Smooth muscle cell (in vitro differentiated cells): ENCODE measurements around the gene CLEC4M. TPM values are rescaled to one million over a fixed set of nuclear protein-coding genes. Genes with fewer than 3 reads are reported as not detected.
"Not testable (repeated sequence)": the region's sequence is repeated elsewhere in the genome, so short reads cannot be mapped to it uniquely, and the experiment has no call there.

Experiments used
- DNase-seq: peaks from one replicate; lab custom pipeline; 2025; ENCODE audit not compliant: unreplicated experiment; lab: John Stamatoyannopoulos, UW
- H2AFZ ChIP-seq: fragments of 200-600 bp; sonication (generic); 2 replicates; pipeline ENCODE4 v1.6.0; 2016; ENCODE audit warnings: antibody characterized with exemption, low read depth, mild to moderate bottlenecking
- H3F3A ChIP-seq: fragments of 200-600 bp; sonication (generic); 2 replicates; pipeline ENCODE4 v1.6.0; 2017; ENCODE audit warnings: antibody characterized with exemption, low read depth
- H3K27ac ChIP-seq: fragments of 200-600 bp; sonication (generic); 2 replicates; pipeline ENCODE4 v1.5.1; 2016; ENCODE audit warnings: low read depth, mild to moderate bottlenecking
- H3K27me3 ChIP-seq: fragments of 200-600 bp; sonication (generic); 2 replicates; pipeline ENCODE4 v1.6.1; 2016; ENCODE audit warnings: low read depth, mild to moderate bottlenecking
- H3K36me3 ChIP-seq: fragments of 200-600 bp; sonication (generic); 2 replicates; pipeline ENCODE4 v1.5.1; 2016; ENCODE audit warnings: low read depth
- H3K4me1 ChIP-seq: fragments of 200-600 bp; sonication (generic); 2 replicates; pipeline ENCODE4 v1.5.1; 2016; ENCODE audit warnings: low read depth
- H3K4me2 ChIP-seq: fragments of 200-600 bp; sonication (generic); 2 replicates; pipeline ENCODE4 v1.6.0; 2016; ENCODE audit warnings: mild to moderate bottlenecking
- H3K4me3 ChIP-seq: fragments of 200-600 bp; sonication (generic); 2 replicates; pipeline ENCODE4 v1.5.1; 2016; ENCODE audit warnings: mild to moderate bottlenecking
- H3K79me2 ChIP-seq: fragments of 200-600 bp; sonication (generic); 2 replicates; pipeline ENCODE4 v1.6.0; 2016; ENCODE audit warnings: low read depth, mild to moderate bottlenecking
- H3K9ac ChIP-seq: fragments of 200-600 bp; sonication (generic); 2 replicates; pipeline ENCODE4 v1.6.0; 2016; ENCODE audit warnings: low read depth
- H3K9me3 ChIP-seq: fragments of 200-600 bp; sonication (generic); replicated peaks from 2 replicates; pipeline ENCODE4 v1.5.1; 2016; ENCODE audit warnings: low read depth
- H4K20me1 ChIP-seq: fragments of 200-600 bp; sonication (generic); 2 replicates; pipeline ENCODE4 v1.6.0; 2016; ENCODE audit warnings: low read depth
- CTCF ChIP-seq: fragments of 200-600 bp; sonication (generic); IDR thresholded peaks from 2 replicates; pipeline ENCODE4 v1.5.1; 2017; ENCODE audit warnings: borderline replicate concordance, mild to moderate bottlenecking, antibody characterized with exemption; ENCODE audit not compliant: insufficient read depth, poor library complexity, severe bottlenecking
- WGBS: methylation state at CpG from one replicate; pipeline ENCODE4 v1.1.7; 2016; ENCODE audit warnings: low lambda C conversion rate; 5-methylcytosine and 5-hydroxymethylcytosine counted together
- polyA plus RNA-seq: library from polyadenylated mRNA; unstranded; fragments of >200 nt; fragmentation: Nextera tagmentation; extraction: Ambion mirVana; gene quantifications from 2 replicates; pipeline ENCODE4 v1.2.1, GENCODE V29; 2016
- total RNA-seq: library from RNA; depleted of rRNA; stranded (reverse); fragments of >200 nt; gene quantifications from 2 replicates; pipeline ENCODE4 v1.2.3, GENCODE V29; 2014

CLEC4M gene
- total and polyA plus RNA-seq, 2 experiments from 2014 or later: not detected

- no peaks in the 10 kb centered on the region for H3K36me3 ChIP-seq
- H3K4me1 ChIP-seq: no peaks in the 10 kb centered on the region
- no peak overlapping the region for H3K4me3 ChIP-seq
- TF ChIP-seq CTCF: no peak
- H3K9me3 ChIP-seq: no peaks in the 10 kb centered on the region
- H2AFZ ChIP-seq: no peak overlapping the region
- no peaks in the 10 kb centered on the region for H3K27me3 ChIP-seq
- H3K79me2 ChIP-seq: no peaks in the 10 kb centered on the region
- H3K27ac ChIP-seq: no peak overlapping the region
- H4K20me1 ChIP-seq: no peaks in the 10 kb centered on the region
- no peak overlapping the region for H3K4me2 ChIP-seq
- WGBS: 79% methylated on average over 3 of the region's 3 CpGs
- no peak overlapping the region for H3K9ac ChIP-seq
- no peaks in the 10 kb centered on the region for H3F3A ChIP-seq
- no peak for DNase-seq
These were observed 5.7 kb upstream of the CLEC4M start for GRCh38 chr19:7757358-7757757.

GRCh38 chr19:7759156-7759555 is 3.9 kb upstream of the CLEC4M start:
- H3K4me3 ChIP-seq: no peak overlapping the region
- no peaks in the 10 kb centered on the region for H3K4me1 ChIP-seq
- WGBS: 96% methylated on average over 1 of the region's 1 CpG

GRCh38 chr19:7763696-7764095 is 653 bp downstream of the CLEC4M start:
- Histone ChIP-seq H3K36me3 (no peaks in the 10 kb centered on the region), H3K4me1 (no peaks in the 10 kb centered on the region), H3K9me3 (no peaks in the 10 kb centered on the region), H2AFZ (no peak overlapping the region), H3K79me2 (no peaks in the 10 kb centered on the region), H3K9ac (no peak overlapping the region), H3K4me3 (no peak overlapping the region), H3K27me3 (peaks cover 19% of the 10 kb centered on the region), H3K4me2 (no peak overlapping the region), H3K27ac (no peak overlapping the region), H4K20me1 (no peaks in the 10 kb centered on the region), H3F3A (no peaks in the 10 kb centered on the region)
- no peak for TF ChIP-seq CTCF
- WGBS: 45% methylated on average over 1 of the region's 1 CpG
- no peak for DNase-seq

More at GRCh38 chr19:7759156-7759555, 3.9 kb upstream of the CLEC4M start:
- TF ChIP-seq CTCF: no peak
- Histone ChIP-seq H3K9me3 (no peaks in the 10 kb centered on the region), H3K27me3 (no peaks in the 10 kb centered on the region), H3K36me3 (no peaks in the 10 kb centered on the region), H3K27ac (no peak overlapping the region), H3K4me2 (no peak overlapping the region), H3K9ac (no peak overlapping the region), H2AFZ (no peak overlapping the region), H3K79me2 (no peaks in the 10 kb centered on the region), H4K20me1 (no peaks in the 10 kb centered on the region), H3F3A (no peaks in the 10 kb centered on the region)
- DNase-seq: no peak

GRCh38 chr19:7764157-7764556 is 1.1 kb downstream of the CLEC4M start:
- H3K9ac ChIP-seq, H2AFZ ChIP-seq, H3K36me3 ChIP-seq, H3K4me3 ChIP-seq, H3F3A ChIP-seq, H3K4me2 ChIP-seq, H3K9me3 ChIP-seq, H4K20me1 ChIP-seq, H3K79me2 ChIP-seq, DNase-seq, H3K4me1 ChIP-seq, H3K27ac ChIP-seq: not testable (repeated sequence)
- WGBS: 63% methylated on average over 3 of the region's 3 CpGs
- peaks cover 19% of the 10 kb centered on the region for H3K27me3 ChIP-seq

GRCh38 chr19:7765043-7765442 is 2.0 kb downstream of the CLEC4M start:
- H3K9ac ChIP-seq, H3K4me2 ChIP-seq, H3K4me3 ChIP-seq, H3K9me3 ChIP-seq, H3K4me1 ChIP-seq, H4K20me1 ChIP-seq, DNase-seq, H3K27ac ChIP-seq, H3K79me2 ChIP-seq, H2AFZ ChIP-seq, H3K36me3 ChIP-seq, H3F3A ChIP-seq: not testable (repeated sequence)
- H3K27me3 ChIP-seq: peaks cover 19% of the 10 kb centered on the region
- WGBS: 100% methylated on average over 2 of the region's 2 CpGs
